GM18951 (cell line): ENCODE results near the gene FAM98C.

Experiments
- POLR2A ChIP-seq: IDR thresholded peaks from 4 replicates; pipeline ENCODE4 v1.6.1; 2011; ENCODE audit warnings: mild to moderate bottlenecking; ENCODE audit not compliant: insufficient read length, insufficient read depth; ENCODE audit errors: extremely low read depth
- in situ Hi-C: fragments of 300-500 bp; cut with MboI; formaldehyde crosslinking; loops from one replicate; pipeline ENCODE4 v1.12.0; 2022; ENCODE audit warnings: low sequenced_read_pairs, mixed read lengths, inconsistent platforms; ENCODE audit not compliant: unreplicated experiment

The FAM98C gene

DNA sequence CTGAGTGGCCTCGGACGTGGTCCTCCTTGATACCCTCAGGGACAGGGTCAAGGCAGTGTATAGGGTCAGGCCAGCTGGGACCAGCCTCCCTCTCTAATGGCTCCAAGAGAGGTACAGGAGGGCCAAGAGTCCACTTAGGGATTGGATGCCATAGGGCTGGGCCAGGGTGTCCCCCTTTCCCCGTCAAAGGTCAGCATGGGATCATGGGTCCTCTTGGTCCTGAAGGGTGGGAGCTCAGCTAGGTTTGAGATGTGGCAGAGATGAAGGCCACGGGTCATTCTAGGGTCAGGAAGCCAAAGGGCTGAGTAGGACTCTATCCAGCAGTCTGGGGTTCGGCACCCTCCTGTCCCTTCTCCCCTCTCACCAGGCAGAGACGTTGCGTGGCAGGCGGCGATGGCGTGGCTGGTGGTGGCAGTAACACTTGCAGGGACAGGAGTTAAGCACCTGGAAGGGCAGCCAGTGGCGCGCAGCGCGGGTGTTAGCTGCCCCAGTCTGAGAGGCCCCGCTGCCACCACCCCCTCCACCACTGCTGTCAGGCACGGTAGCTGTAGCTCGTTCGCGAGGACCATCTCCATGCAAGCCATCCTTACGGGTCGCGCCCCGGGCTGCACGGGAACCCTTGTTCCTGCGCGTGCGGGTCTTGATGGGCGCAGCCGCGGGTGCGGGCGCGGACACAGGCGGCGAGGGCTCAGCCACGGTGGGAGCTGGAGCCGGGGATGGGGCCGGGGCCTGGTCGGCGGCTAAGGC, 17.7 kb upstream of the FAM98C start:
- in situ Hi-C loops, result no loop called here
- TF ChIP-seq POLR2A, result no peak

- no peak for TF ChIP-seq POLR2A
- in situ Hi-C loops, result no loop called here
These were observed 17.1 kb upstream of the FAM98C start for GRCh38 chr19:38385804-38386257.

DNA sequence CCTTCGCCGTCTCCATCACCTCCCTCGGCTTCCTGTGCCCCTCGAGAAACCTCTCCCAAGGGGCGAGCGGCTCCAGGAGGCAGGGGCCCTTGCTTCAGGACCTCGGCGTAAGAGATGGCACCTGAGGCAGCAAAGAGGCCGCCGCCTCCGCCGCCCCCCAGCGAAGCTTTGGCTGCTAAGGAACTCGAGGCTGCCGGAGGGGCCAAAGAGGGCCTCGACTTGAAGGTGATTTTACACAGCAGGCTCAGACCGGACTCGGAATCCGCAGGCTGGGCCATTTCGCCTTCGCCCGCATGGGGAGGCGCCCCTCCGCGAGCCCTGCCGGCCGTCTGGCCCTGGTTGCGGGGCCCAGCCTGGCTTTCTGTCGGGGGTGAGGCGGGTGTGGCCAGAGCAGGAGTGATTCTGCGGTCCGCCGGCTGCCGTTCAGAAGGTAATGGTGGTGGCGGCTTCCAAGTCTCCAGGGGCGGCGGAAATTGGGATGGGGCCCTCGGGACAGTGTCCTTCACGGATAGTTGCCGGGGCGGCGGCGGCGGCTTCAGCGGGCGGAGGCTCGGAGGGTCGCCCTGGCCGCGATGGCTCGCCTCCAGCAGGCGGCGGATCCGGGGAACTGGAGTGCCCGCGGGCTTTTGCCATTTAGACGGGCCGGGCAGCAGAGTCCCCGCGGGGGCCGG, 16.5 kb upstream of the FAM98C start:
- in situ Hi-C loops, result no loop called here
- no peak for TF ChIP-seq POLR2A

DNA sequence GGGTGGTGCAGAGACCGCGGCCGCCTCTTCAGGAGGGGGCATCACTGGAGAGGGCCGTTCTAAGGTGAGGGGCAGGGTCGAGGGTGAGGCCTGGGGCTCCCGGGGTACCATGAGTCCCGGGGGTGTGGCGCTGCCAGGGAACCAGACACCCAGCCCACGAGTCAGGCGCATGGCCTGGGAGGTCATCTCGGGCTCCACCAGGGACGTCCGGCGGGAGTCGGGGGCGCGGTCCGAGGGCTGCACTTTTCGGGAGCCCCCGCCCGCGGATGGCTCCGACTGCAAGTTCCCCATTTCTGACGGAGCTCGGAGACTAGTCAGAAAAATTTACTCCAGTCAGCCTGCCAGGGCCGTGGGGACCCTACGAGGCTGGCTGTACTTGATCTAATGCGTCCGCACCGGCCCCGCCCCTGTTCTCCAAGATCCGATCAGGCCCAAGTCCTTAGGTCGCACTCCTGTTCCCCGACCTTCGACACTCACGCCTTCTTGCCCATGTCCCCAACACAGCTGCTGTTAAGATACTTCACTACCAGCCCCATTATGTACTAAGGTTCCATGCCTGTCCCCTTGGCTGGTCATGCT, 15.8 kb upstream of the FAM98C start:
- TF ChIP-seq POLR2A, result no peak
- in situ Hi-C loops, result no loop called here

- TF ChIP-seq POLR2A, result no peak
- in situ Hi-C loops, result no loop called here
These were observed 15.1 kb upstream of the FAM98C start, which contains the start of gene GGN for GRCh38 chr19:38387550-38388348. Gene GGN, minus strand, starts transcription at chr19:38388034. Its CDS starts 773 bp downstream, at chr19:38387261.

- in situ Hi-C loops, result no loop called here
- no peak for TF ChIP-seq POLR2A
These were observed 14.4 kb upstream of the FAM98C start, which contains the start of gene SPRED3 for GRCh38 chr19:38388349-38389100. Gene SPRED3, plus strand, starts transcription at chr19:38388697. Its CDS starts 1,606 bp downstream, at chr19:38390303.

GRCh38 chr19:38389101-38389925, 13.6 kb upstream of the FAM98C start:
- in situ Hi-C loops, result no loop called here

DNA sequence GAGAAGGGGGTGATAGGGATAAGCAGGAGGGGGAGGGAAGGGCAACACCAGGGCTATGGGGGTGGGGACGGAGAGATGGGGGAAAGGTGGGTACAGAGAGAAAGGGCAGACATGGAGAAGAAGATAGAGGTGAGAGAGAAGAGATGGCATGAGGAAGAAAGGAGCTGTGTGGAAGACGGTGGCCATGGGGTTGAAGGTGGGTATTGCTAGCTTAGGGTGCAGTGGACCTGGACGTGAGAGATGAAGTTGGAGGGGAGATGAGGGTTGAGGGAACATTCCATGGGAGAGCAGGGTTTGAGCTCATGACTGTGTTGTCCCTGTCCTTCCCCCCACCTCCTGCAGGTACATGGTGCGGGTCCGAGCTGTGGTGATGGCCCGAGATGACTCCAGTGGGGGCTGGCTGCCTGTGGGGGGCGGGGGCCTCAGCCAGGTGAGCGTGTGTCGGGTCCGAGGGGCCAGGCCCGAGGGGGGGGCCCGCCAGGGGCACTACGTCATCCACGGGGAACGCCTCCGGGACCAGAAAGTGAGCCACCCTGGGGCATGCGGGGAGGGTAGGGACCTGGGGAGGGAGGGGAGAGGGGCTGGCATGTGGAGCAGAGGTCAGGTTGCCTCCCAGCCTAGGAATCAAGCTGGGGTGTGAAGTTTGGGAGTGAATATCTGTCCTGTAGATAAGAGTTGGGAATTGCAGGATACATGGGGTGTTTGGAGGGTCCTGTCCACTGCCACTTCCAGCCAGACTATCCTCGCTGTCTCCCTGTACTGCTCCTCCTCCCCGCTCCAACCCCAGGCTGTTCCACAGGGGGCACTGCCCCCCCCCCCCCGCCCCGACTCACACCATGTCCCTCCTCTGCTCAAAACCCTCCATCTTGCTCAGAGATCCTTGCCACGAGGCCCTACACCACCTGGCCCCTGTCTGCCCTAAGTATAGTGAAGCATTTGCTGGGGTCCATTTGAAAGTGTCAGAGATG, 12.7 kb upstream of the FAM98C start:
- in situ Hi-C loops, result no loop called here
- TF ChIP-seq POLR2A, result no peak

More at GRCh38 chr19:38389101-38389925, 13.6 kb upstream of the FAM98C start:
- TF ChIP-seq POLR2A, result no peak

- no peak for TF ChIP-seq POLR2A
- in situ Hi-C loops, result no loop called here
These were observed 10.9 kb upstream of the FAM98C start for GRCh38 chr19:38391911-38392464.

GRCh38 chr19:38392707-38393308, 10.1 kb upstream of the FAM98C start:
- in situ Hi-C loops, result no loop called here
- no peak for TF ChIP-seq POLR2A
